ENCODE data around the gene SLC16A11. TPM values are rescaled to one million over a fixed set of nuclear protein-coding genes. Genes with fewer than 3 reads are reported as not detected.

Gene SLC16A11
- polyA plus RNA-seq, 2 of the 4 experiments (the other 2 are of a cell fraction) = not detected

DNA sequence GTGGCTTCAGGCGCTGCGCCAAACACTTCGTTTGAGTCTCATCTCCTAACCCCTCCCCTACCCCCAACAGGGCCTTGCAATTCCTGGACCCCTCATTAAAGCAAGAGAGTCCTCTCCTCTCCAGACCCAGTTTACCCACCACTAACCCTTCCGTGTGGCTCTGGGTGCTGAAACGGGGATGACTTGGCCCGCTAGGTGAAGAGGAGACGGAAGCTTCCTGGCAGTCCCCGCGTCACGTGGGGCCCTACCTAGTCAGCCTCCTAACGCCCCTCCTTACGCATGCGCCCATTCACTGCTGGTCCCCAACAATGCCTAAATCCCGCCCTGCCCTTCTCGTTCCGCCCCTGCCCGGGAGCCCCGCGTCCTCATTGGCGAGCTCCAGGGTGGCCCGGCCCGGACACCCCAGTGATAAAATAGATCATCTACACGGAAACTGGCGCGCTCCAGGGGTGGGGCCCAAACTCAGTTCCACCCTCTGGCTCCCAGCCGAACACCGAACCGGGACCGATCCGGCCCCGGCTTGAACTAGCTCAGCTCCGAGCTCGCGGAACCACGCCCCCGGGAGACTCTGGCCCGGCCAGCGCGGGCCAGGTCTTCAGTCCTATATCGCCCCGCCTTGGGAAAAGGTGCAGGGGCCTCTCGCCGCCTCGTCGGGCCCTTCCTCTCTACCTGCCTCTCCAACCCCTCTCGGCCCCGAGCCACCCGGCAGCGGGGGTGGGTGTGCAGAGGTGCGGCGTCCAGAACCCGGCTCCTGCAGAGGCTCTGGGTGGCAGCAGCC, 8.1 kb downstream of the SLC16A11 start, which contains the start of gene SLC16A13 (continued):
- TF ChIP-seq, protein P1, sequence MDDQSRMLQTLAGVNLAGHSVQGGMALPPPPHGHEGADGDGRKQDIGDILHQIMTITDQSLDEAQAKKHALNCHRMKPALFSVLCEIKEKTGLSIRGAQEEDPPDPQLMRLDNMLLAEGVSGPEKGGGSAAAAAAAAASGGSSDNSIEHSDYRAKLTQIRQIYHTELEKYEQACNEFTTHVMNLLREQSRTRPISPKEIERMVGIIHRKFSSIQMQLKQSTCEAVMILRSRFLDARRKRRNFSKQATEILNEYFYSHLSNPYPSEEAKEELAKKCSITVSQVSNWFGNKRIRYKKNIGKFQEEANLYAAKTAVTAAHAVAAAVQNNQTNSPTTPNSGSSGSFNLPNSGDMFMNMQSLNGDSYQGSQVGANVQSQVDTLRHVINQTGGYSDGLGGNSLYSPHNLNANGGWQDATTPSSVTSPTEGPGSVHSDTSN (IDR thresholded peaks at IDR 0.05) = no peak
- TF ChIP-seq SREBF2 (IDR thresholded peaks at IDR 0.05) (no peak), HEYL (CRISPR knock-in tag; IDR thresholded peaks at IDR 0.05) (no peak), NPAS2 (CRISPR knock-in tag; IDR thresholded peaks at IDR 0.05; ENCODE audit: borderline replicate concordance) (no peak), POLR2A (IDR thresholded peaks at IDR 0.05; ENCODE audit: low read length) (peak; percentile 96), TP53 (CRISPR knock-in tag; IDR thresholded peaks at IDR 0.05) (no peak), SMC3 (IDR thresholded peaks at IDR 0.05) (no peak), CBX8 (IDR thresholded peaks at IDR 0.05) (no peak), RFX5 (IDR thresholded peaks at IDR 0.05) (peak; percentile 26; the same call in 1 of the 2 replicates), FOSL2 (IDR thresholded peaks at IDR 0.05) (no peak), FOSL2 (CRISPR knock-in tag; IDR thresholded peaks at IDR 0.05) (peak; percentile 28), RCOR1 (IDR thresholded peaks at IDR 0.05; ENCODE audit: low read depth, low read length) (no peak), HOXB13 (CRISPR knock-in tag; IDR thresholded peaks at IDR 0.05; ENCODE audit: low read depth) (no peak), HOXB5 (CRISPR knock-in tag; IDR thresholded peaks at IDR 0.05) (peak; percentile 34; the same call in 1 of the 2 replicates), JUN (IDR thresholded peaks at IDR 0.05) (peak; percentile 67 to 85; a peak in 4 of 5 replicates), POLR2AphosphoS2 (conservative IDR thresholded peaks at IDR 0.05; ENCODE audit: low read length) (no peak), JUNB (IDR thresholded peaks at IDR 0.05) (no peak), EHMT2 (IDR thresholded peaks at IDR 0.05; ENCODE audit: low read depth) (no peak), RNF2 (IDR thresholded peaks at IDR 0.05; ENCODE audit: borderline replicate concordance, low read depth) (0 out of 2 replicates have a peak, but pooled peaks have one; percentile 70), ZNF302 (CRISPR knock-in tag; IDR thresholded peaks at IDR 0.05) (no peak), KDM5A (IDR thresholded peaks at IDR 0.05) (no peak)
- TF ChIP-seq, protein P2, sequence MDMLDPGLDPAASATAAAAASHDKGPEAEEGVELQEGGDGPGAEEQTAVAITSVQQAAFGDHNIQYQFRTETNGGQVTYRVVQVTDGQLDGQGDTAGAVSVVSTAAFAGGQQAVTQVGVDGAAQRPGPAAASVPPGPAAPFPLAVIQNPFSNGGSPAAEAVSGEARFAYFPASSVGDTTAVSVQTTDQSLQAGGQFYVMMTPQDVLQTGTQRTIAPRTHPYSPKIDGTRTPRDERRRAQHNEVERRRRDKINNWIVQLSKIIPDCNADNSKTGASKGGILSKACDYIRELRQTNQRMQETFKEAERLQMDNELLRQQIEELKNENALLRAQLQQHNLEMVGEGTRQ (IDR thresholded peaks at IDR 0.05) = peak; percentile 98
- TF ChIP-seq, protein P3, sequence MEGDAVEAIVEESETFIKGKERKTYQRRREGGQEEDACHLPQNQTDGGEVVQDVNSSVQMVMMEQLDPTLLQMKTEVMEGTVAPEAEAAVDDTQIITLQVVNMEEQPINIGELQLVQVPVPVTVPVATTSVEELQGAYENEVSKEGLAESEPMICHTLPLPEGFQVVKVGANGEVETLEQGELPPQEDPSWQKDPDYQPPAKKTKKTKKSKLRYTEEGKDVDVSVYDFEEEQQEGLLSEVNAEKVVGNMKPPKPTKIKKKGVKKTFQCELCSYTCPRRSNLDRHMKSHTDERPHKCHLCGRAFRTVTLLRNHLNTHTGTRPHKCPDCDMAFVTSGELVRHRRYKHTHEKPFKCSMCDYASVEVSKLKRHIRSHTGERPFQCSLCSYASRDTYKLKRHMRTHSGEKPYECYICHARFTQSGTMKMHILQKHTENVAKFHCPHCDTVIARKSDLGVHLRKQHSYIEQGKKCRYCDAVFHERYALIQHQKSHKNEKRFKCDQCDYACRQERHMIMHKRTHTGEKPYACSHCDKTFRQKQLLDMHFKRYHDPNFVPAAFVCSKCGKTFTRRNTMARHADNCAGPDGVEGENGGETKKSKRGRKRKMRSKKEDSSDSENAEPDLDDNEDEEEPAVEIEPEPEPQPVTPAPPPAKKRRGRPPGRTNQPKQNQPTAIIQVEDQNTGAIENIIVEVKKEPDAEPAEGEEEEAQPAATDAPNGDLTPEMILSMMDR (IDR thresholded peaks at IDR 0.05) = no peak
- TF ChIP-seq, protein P4, sequence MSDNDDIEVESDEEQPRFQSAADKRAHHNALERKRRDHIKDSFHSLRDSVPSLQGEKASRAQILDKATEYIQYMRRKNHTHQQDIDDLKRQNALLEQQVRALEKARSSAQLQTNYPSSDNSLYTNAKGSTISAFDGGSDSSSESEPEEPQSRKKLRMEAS (IDR thresholded peaks at IDR 0.05) = peak; percentile 90
- TF ChIP-seq, protein P5, sequence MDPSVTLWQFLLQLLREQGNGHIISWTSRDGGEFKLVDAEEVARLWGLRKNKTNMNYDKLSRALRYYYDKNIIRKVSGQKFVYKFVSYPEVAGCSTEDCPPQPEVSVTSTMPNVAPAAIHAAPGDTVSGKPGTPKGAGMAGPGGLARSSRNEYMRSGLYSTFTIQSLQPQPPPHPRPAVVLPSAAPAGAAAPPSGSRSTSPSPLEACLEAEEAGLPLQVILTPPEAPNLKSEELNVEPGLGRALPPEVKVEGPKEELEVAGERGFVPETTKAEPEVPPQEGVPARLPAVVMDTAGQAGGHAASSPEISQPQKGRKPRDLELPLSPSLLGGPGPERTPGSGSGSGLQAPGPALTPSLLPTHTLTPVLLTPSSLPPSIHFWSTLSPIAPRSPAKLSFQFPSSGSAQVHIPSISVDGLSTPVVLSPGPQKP (IDR thresholded peaks at IDR 0.05; ENCODE audit: low read depth, low read length) = no peak
